HepG2 (cell line): ENCODE results near the gene RPS19BP1. TPM values are rescaled to one million over a fixed set of nuclear protein-coding genes. Genes with fewer than 3 reads are reported as not detected.

Experiments used
- CBX5 ChIP-seq: sonication (generic); formaldehyde crosslinking; IDR thresholded peaks from 2 replicates; pipeline ENCODE4 v1.4.0; 2020; ENCODE audit warnings: missing genetic modification reagents, borderline replicate concordance
- ETV6 ChIP-seq: sonication (generic); formaldehyde crosslinking; conservative IDR thresholded peaks from 2 replicates; pipeline ENCODE4 v1.4.0; 2020; ENCODE audit warnings: missing genetic modification reagents
- KDM6A ChIP-seq: IDR thresholded peaks from 2 replicates; pipeline ENCODE4 v1.6.1; 2016; ENCODE audit warnings: low read depth
- MAFF ChIP-seq: IDR thresholded peaks from 2 replicates; pipeline ENCODE4 v1.6.1; 2011; ENCODE audit warnings: low read depth, low read length, improper control_type of control experiment
- NAIF1 ChIP-seq: sonication (generic); formaldehyde crosslinking; IDR thresholded peaks from 2 replicates; pipeline ENCODE4 v1.5.0; 2020; ENCODE audit warnings: mild to moderate bottlenecking, missing genetic modification reagents, borderline replicate concordance
- PHF8 ChIP-seq: sonication (generic); formaldehyde crosslinking; IDR thresholded peaks from 2 replicates; pipeline ENCODE4 v1.5.0; 2020; ENCODE audit warnings: missing genetic modification reagents
- PPARG ChIP-seq: conservative IDR thresholded peaks from 2 replicates; pipeline ENCODE4 v1.6.1; 2016; ENCODE audit warnings: missing biosample characterization, missing genetic modification reagents
- PRMT3 ChIP-seq: sonication (generic); formaldehyde crosslinking; IDR thresholded peaks from 2 replicates; pipeline ENCODE4 v1.8.1; 2022; ENCODE audit warnings: low read depth, mild to moderate bottlenecking, moderate library complexity, missing genetic modification reagents, borderline replicate concordance
- SMYD3 ChIP-seq: sonication (generic); formaldehyde crosslinking; IDR thresholded peaks from 2 replicates; pipeline ENCODE4 v1.8.1; 2023; ENCODE audit warnings: mild to moderate bottlenecking, missing genetic modification reagents
- TRAFD1 ChIP-seq: sonication (generic); formaldehyde crosslinking; IDR thresholded peaks from 2 replicates; pipeline ENCODE4 v1.5.1; 2020; ENCODE audit warnings: missing genetic modification reagents, mild to moderate bottlenecking, borderline replicate concordance
- TSC22D2 ChIP-seq: sonication (generic); formaldehyde crosslinking; IDR thresholded peaks from 2 replicates; pipeline ENCODE4 v1.5.1; 2020; ENCODE audit warnings: missing genetic modification reagents, mild to moderate bottlenecking, borderline replicate concordance
- XRCC5 ChIP-seq: fragments of 200-400 bp; formaldehyde crosslinking; optimal IDR thresholded peaks from 2 replicates; pipeline ENCODE3; 2017; ENCODE audit warnings: mild to moderate bottlenecking, low read length
- ZFP41 ChIP-seq: sonication (generic); formaldehyde crosslinking; IDR thresholded peaks from 2 replicates; pipeline ENCODE4 v1.4.0; 2020; ENCODE audit warnings: mild to moderate bottlenecking, missing genetic modification reagents, borderline replicate concordance
- ZMAT5 ChIP-seq: sonication (generic); formaldehyde crosslinking; IDR thresholded peaks from 2 replicates; pipeline ENCODE4 v1.5.0; 2020; ENCODE audit warnings: mild to moderate bottlenecking, low read depth, missing genetic modification reagents, borderline replicate concordance
- ZNF275 ChIP-seq: sonication (generic); formaldehyde crosslinking; IDR thresholded peaks from 2 replicates; pipeline ENCODE4 v1.8.0; 2022; ENCODE audit warnings: missing genetic modification reagents, mild to moderate bottlenecking, inconsistent platforms, borderline replicate concordance
- ZNF557 ChIP-seq: sonication (generic); formaldehyde crosslinking; IDR thresholded peaks from 2 replicates; pipeline ENCODE4 v1.4.0; 2020; ENCODE audit warnings: missing genetic modification reagents
- ZSCAN9 ChIP-seq: IDR thresholded peaks from 2 replicates; pipeline ENCODE4 v1.6.1; 2016; ENCODE audit warnings: borderline replicate concordance
- ZUFSP ChIP-seq: sonication (generic); formaldehyde crosslinking; IDR thresholded peaks from 2 replicates; pipeline ENCODE4 v1.9.0; 2021; ENCODE audit warnings: missing genetic modification reagents, mild to moderate bottlenecking, borderline replicate concordance
- polyA plus RNA-seq, 8 experiments: library from polyadenylated mRNA; depleted of rRNA in 3 of 8; stranded (reverse) in 7 of 8; unstranded in 1 of 8; fragments of >200 nt; fragmentation: Illumina TruSeq in 4 of 8; extraction: Trizol in 4 of 8; gene quantifications; 2 replicates each; pipeline versions ENCODE4 v1.2.1 to v1.2.3, GENCODE V29; 2011 to 2016; ENCODE audit warnings: low read depth in 4 of 8, missing spikeins in 1 of 8, mixed read lengths in 1 of 8; ENCODE audit not compliant: insufficient read depth in 1 of 8
- total RNA-seq, 5 experiments: library from RNA; depleted of rRNA; stranded (reverse); fragments of >200 nt; fragmentation: Illumina TruSeq; extraction: Trizol; gene quantifications; 2 replicates each; pipeline ENCODE4 v1.2.3, GENCODE V29; 2016; ENCODE audit warnings: low read depth in 1 of 5
- TF ChIP-seq, protein P1 (sequence below): IDR thresholded peaks from 2 replicates; pipeline ENCODE4 v1.6.1; 2016; ENCODE audit warnings: low read depth
- TF ChIP-seq, protein P2 (sequence below): sonication (generic); formaldehyde crosslinking; IDR thresholded peaks from 2 replicates; pipeline ENCODE4 v1.8.1; 2023; ENCODE audit warnings: mild to moderate bottlenecking, inconsistent platforms, moderate library complexity, missing genetic modification reagents, borderline replicate concordance

The RPS19BP1 gene
- total and polyA plus RNA-seq, 2 of the 13 experiments (the other 11 are each of a cell fraction or from before 2014, with no cell fraction given), result 44.3 to 81.3 TPM

GRCh38 chr22:39545386-39546365, 13.1 kb upstream of the RPS19BP1 start (continued):
- TF ChIP-seq NAIF1 (CRISPR knock-in tag) (peak; percentile 98), KDM6A (CRISPR knock-in tag) (no peak), ETV6 (peak; percentile 92), ZUFSP (CRISPR knock-in tag) (no peak), MAFF (no peak), ZFP41 (no peak), ZNF275 (CRISPR knock-in tag) (no peak), ZNF557 (peak; percentile 98), SMYD3 (peak; percentile 78; the same call in 1 of the 2 replicates), PRMT3 (peak; percentile 76; the same call in 1 of the 2 replicates), CBX5 (CRISPR knock-in tag) (peak; percentile 81), ZSCAN9 (CRISPR knock-in tag) (peak; percentile 99), PHF8 (CRISPR knock-in tag) (no peak), PPARG (CRISPR knock-in tag) (0 out of 2 replicates have a peak, but pooled peaks have one; percentile 61), ZMAT5 (CRISPR knock-in tag) (no peak), XRCC5 (peak; percentile 72), TRAFD1 (CRISPR knock-in tag) (no peak), TSC22D2 (peak; percentile 99)
- TF ChIP-seq, protein P1, sequence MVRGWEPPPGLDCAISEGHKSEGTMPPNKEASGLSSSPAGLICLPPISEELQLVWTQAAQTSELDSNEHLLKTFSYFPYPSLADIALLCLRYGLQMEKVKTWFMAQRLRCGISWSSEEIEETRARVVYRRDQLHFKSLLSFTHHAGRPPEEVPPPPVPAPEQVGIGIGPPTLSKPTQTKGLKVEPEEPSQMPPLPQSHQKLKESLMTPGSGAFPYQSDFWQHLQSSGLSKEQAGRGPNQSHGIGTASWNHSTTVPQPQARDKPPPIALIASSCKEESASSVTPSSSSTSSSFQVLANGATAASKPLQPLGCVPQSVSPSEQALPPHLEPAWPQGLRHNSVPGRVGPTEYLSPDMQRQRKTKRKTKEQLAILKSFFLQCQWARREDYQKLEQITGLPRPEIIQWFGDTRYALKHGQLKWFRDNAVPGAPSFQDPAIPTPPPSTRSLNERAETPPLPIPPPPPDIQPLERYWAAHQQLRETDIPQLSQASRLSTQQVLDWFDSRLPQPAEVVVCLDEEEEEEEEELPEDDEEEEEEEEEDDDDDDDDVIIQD (CRISPR knock-in tag), result peak; percentile 51; the same call in 1 of the 2 replicates
- TF ChIP-seq, protein P2, sequence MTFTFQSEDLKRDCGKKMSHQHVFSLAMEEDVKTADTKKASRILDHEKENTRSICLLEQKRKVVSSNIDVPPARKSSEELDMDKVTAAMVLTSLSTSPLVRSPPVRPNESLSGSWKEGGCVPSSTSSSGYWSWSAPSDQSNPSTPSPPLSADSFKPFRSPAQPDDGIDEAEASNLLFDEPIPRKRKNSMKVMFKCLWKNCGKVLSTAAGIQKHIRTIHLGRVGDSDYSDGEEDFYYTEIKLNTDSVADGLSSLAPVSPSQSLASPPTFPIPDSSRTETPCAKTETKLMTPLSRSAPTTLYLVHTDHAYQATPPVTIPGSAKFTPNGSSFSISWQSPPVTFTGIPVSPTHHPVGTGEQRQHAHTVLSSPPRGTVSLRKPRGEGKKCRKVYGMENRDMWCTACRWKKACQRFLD (CRISPR knock-in tag), result peak; percentile 58; the same call in 1 of the 2 replicates
